ENCODE measurements around the gene TBC1D30. TPM values are rescaled to one million over a fixed set of nuclear protein-coding genes. Genes with fewer than 3 reads are reported as not detected.
A peak's percentile ranks its signal among the peaks of the same experiment; 100 is the strongest.
"Not testable (repeated sequence)": the region's sequence is repeated elsewhere in the genome, so short reads cannot be mapped to it uniquely, and the experiment has no call there.

The TBC1D30 gene
- total RNA-seq, 1 experiment from 2014 or later = 3.6 TPM

DNA sequence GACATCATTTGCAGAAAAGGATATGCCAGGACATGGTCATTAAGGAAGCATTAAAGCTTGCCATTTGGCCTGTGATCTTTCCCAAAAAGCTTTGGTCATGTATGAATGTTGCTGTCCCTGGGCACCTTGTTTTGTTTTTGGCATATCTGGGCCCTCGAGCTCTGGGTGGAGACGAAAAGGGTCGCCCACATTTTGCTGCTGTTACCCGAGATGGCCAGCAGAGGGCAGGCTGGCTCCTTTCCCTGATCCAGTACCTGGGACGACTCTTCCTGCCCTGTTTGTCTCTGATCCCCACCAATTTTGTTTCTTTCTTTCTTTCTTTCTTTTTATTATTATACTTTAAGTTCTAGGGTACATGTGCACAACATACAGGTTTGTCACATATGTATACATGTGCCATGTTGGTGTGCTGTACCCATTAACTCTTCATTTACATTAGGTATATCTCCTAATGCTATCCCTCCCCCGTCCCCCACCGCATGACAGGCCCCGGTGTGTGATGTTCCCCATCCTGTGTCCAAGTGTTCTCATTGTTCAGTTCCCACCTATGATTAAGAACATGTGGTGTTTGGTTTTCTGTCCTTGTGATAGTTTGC, 22.2 kb upstream of the TBC1D30 start:
- ATAC-seq = peak; percentile 93
- H3K9me3 Mint-ChIP-seq; H3K27me3 Mint-ChIP-seq (ENCODE audit: low read depth); POLR2A ChIA-PET; H3K4me1 Mint-ChIP-seq; H3K27ac Mint-ChIP-seq; H3K4me3 Mint-ChIP-seq; H3K36me3 Mint-ChIP-seq: not testable (repeated sequence)
- peak; percentile 79 for DNase-seq (ENCODE audit: low spot score)
- CTCF ChIA-PET = interaction anchor here (0.6 to 2.3 kb wide), 61 partner anchors 8 to 1285 kb away, joined by 3 to 33 read pairs (median 5); partner anchors contain the start of genes LEMD3, TBC1D30 and WIF1
- TF ChIP-seq, protein P1, sequence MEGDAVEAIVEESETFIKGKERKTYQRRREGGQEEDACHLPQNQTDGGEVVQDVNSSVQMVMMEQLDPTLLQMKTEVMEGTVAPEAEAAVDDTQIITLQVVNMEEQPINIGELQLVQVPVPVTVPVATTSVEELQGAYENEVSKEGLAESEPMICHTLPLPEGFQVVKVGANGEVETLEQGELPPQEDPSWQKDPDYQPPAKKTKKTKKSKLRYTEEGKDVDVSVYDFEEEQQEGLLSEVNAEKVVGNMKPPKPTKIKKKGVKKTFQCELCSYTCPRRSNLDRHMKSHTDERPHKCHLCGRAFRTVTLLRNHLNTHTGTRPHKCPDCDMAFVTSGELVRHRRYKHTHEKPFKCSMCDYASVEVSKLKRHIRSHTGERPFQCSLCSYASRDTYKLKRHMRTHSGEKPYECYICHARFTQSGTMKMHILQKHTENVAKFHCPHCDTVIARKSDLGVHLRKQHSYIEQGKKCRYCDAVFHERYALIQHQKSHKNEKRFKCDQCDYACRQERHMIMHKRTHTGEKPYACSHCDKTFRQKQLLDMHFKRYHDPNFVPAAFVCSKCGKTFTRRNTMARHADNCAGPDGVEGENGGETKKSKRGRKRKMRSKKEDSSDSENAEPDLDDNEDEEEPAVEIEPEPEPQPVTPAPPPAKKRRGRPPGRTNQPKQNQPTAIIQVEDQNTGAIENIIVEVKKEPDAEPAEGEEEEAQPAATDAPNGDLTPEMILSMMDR (IDR thresholded peaks at IDR 0.05) = peak; percentile 89

DNA sequence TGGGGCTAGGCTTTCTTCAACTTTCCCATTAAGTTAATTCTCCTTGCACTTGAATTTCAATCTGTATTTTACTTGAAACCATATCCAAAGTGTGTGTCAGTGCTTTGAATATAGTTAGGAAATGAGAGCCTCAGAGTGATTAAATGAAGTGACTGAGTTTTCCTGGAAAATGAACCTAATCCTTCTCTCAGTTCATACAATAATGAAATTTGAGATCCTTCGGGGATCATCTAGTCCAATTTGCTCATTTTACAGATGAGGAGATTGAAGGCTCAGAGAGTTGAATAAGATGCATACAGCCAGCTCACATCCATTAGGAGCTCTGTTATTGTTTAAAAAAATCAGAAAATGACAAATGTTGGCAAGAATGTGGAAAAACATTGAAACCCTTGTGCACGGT, 18.3 kb upstream of the TBC1D30 start:
- no peaks in the 10 kb centered on the region for H3K4me1 Mint-ChIP-seq
- TF ChIP-seq, protein P2, sequence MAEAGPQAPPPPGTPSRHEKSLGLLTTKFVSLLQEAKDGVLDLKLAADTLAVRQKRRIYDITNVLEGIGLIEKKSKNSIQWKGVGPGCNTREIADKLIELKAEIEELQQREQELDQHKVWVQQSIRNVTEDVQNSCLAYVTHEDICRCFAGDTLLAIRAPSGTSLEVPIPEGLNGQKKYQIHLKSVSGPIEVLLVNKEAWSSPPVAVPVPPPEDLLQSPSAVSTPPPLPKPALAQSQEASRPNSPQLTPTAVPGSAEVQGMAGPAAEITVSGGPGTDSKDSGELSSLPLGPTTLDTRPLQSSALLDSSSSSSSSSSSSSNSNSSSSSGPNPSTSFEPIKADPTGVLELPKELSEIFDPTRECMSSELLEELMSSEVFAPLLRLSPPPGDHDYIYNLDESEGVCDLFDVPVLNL (CRISPR knock-in tag; IDR thresholded peaks at IDR 0.05; ENCODE audit: borderline replicate concordance, low read depth) = no peak
- TF ChIP-seq ZNF138 (CRISPR knock-in tag; conservative IDR thresholded peaks at IDR 0.05) (no peak), PRRX2 (CRISPR knock-in tag; IDR thresholded peaks at IDR 0.05) (no peak), MYBL2 (CRISPR knock-in tag; IDR thresholded peaks at IDR 0.05) (no peak), JAZF1 (CRISPR knock-in tag; IDR thresholded peaks at IDR 0.05) (no peak), NFATC4 (CRISPR knock-in tag; IDR thresholded peaks at IDR 0.05) (no peak), ZNF121 (CRISPR knock-in tag; IDR thresholded peaks at IDR 0.05) (no peak), FOXK1 (CRISPR knock-in tag; IDR thresholded peaks at IDR 0.05) (no peak)
- TF ChIP-seq, protein P3, sequence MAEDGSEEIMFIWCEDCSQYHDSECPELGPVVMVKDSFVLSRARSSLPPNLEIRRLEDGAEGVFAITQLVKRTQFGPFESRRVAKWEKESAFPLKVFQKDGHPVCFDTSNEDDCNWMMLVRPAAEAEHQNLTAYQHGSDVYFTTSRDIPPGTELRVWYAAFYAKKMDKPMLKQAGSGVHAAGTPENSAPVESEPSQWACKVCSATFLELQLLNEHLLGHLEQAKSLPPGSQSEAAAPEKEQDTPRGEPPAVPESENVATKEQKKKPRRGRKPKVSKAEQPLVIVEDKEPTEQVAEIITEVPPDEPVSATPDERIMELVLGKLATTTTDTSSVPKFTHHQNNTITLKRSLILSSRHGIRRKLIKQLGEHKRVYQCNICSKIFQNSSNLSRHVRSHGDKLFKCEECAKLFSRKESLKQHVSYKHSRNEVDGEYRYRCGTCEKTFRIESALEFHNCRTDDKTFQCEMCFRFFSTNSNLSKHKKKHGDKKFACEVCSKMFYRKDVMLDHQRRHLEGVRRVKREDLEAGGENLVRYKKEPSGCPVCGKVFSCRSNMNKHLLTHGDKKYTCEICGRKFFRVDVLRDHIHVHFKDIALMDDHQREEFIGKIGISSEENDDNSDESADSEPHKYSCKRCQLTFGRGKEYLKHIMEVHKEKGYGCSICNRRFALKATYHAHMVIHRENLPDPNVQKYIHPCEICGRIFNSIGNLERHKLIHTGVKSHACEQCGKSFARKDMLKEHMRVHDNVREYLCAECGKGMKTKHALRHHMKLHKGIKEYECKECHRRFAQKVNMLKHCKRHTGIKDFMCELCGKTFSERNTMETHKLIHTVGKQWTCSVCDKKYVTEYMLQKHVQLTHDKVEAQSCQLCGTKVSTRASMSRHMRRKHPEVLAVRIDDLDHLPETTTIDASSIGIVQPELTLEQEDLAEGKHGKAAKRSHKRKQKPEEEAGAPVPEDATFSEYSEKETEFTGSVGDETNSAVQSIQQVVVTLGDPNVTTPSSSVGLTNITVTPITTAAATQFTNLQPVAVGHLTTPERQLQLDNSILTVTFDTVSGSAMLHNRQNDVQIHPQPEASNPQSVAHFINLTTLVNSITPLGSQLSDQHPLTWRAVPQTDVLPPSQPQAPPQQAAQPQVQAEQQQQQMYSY (CRISPR knock-in tag; IDR thresholded peaks at IDR 0.05) = no peak
- TF ChIP-seq, protein P4, sequence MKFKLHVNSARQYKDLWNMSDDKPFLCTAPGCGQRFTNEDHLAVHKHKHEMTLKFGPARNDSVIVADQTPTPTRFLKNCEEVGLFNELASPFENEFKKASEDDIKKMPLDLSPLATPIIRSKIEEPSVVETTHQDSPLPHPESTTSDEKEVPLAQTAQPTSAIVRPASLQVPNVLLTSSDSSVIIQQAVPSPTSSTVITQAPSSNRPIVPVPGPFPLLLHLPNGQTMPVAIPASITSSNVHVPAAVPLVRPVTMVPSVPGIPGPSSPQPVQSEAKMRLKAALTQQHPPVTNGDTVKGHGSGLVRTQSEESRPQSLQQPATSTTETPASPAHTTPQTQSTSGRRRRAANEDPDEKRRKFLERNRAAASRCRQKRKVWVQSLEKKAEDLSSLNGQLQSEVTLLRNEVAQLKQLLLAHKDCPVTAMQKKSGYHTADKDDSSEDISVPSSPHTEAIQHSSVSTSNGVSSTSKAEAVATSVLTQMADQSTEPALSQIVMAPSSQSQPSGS (CRISPR knock-in tag; IDR thresholded peaks at IDR 0.05; ENCODE audit: borderline replicate concordance, low read depth) = no peak
- TF ChIP-seq, protein P5, sequence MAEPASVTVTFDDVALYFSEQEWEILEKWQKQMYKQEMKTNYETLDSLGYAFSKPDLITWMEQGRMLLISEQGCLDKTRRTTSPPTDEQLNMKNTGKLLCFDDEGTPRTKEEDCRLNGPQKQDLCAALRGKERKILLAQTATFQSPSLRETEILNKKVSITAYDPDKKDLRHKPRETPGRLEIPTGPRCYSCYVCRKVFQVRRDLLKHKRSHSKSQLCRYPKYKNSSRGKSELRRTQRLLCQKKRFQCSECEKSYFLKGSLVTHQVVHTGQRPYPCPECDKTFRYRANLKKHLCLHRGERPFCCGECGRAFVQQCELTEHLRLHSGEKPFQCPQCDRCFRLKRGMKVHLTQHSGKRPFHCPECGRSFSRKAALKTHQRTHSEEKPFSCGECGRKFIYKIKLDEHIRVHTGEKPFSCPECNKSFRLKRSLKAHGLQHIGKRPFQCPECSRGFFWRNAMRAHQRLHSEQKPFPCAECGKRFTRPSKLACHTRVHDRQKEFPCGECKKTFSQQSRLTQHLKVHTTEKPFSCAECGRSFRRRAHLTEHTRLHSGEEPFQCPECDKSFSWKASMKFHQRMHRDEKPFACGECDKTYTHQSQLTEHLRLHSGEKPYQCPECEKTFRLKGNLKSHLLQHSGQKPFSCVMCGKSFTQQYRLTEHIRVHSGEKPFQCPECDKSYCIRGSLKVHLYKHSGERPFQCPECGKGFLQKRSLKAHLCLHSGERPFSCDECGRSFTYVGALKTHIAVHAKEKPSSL (CRISPR knock-in tag; conservative IDR thresholded peaks at IDR 0.05) = no peak
- TF ChIP-seq, protein P6, sequence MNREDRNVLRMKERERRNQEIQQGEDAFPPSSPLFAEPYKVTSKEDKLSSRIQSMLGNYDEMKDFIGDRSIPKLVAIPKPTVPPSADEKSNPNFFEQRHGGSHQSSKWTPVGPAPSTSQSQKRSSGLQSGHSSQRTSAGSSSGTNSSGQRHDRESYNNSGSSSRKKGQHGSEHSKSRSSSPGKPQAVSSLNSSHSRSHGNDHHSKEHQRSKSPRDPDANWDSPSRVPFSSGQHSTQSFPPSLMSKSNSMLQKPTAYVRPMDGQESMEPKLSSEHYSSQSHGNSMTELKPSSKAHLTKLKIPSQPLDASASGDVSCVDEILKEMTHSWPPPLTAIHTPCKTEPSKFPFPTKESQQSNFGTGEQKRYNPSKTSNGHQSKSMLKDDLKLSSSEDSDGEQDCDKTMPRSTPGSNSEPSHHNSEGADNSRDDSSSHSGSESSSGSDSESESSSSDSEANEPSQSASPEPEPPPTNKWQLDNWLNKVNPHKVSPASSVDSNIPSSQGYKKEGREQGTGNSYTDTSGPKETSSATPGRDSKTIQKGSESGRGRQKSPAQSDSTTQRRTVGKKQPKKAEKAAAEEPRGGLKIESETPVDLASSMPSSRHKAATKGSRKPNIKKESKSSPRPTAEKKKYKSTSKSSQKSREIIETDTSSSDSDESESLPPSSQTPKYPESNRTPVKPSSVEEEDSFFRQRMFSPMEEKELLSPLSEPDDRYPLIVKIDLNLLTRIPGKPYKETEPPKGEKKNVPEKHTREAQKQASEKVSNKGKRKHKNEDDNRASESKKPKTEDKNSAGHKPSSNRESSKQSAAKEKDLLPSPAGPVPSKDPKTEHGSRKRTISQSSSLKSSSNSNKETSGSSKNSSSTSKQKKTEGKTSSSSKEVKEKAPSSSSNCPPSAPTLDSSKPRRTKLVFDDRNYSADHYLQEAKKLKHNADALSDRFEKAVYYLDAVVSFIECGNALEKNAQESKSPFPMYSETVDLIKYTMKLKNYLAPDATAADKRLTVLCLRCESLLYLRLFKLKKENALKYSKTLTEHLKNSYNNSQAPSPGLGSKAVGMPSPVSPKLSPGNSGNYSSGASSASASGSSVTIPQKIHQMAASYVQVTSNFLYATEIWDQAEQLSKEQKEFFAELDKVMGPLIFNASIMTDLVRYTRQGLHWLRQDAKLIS (CRISPR knock-in tag; IDR thresholded peaks at IDR 0.05; ENCODE audit: borderline replicate concordance) = no peak
- TF ChIP-seq, protein P7, sequence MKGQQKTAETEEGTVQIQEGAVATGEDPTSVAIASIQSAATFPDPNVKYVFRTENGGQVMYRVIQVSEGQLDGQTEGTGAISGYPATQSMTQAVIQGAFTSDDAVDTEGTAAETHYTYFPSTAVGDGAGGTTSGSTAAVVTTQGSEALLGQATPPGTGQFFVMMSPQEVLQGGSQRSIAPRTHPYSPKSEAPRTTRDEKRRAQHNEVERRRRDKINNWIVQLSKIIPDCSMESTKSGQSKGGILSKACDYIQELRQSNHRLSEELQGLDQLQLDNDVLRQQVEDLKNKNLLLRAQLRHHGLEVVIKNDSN (CRISPR knock-in tag; IDR thresholded peaks at IDR 0.05) = no peak
- TF ChIP-seq, protein P8, sequence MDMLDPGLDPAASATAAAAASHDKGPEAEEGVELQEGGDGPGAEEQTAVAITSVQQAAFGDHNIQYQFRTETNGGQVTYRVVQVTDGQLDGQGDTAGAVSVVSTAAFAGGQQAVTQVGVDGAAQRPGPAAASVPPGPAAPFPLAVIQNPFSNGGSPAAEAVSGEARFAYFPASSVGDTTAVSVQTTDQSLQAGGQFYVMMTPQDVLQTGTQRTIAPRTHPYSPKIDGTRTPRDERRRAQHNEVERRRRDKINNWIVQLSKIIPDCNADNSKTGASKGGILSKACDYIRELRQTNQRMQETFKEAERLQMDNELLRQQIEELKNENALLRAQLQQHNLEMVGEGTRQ (CRISPR knock-in tag; IDR thresholded peaks at IDR 0.05) = no peak

More for the DNA sequence above, 18.3 kb upstream of the TBC1D30 start:
- Mint-ChIP-seq H3K27me3 (ENCODE audit: low read depth) (no peaks in the 10 kb centered on the region; the same call in 1 of the 2 replicates), H3K9me3 (no peaks in the 10 kb centered on the region), H3K4me3 (no peak overlapping the region), H3K27ac (no peak overlapping the region), H3K36me3 (no peaks in the 10 kb centered on the region)
- ChIA-PET CTCF (interaction anchor here (2.4 kb wide), 1 partner anchor 10 kb away, joined by 12 read pairs; no protein-coding TSS in a partner anchor), POLR2A (no interaction called here)
- no peak for DNase-seq (ENCODE audit: low spot score)
- ATAC-seq = no peak

Measured in WTC11 (cell line).